D721Med (cell line): Measurements from ENCODE around the gene TRPM3.

Experiments
- DNase-seq: peaks from one replicate; pipeline ENCODE4 v3.0.0; 2011; ENCODE audit warnings: low spot score; ENCODE audit not compliant: insufficient read length
- FAIRE-seq: peaks from 2 replicates; lab custom pipeline; 2011; peaks lifted over from hg19 to GRCh38; lab: Jason Lieb, UNC
- TF ChIP-seq, protein P1 (sequence below): IDR thresholded peaks from 2 replicates; pipeline ENCODE4 v1.5.1; 2012; ENCODE audit warnings: mild to moderate bottlenecking, control low read depth; ENCODE audit not compliant: insufficient read depth; ENCODE audit errors: missing control alignments

TRPM3 gene

DNA sequence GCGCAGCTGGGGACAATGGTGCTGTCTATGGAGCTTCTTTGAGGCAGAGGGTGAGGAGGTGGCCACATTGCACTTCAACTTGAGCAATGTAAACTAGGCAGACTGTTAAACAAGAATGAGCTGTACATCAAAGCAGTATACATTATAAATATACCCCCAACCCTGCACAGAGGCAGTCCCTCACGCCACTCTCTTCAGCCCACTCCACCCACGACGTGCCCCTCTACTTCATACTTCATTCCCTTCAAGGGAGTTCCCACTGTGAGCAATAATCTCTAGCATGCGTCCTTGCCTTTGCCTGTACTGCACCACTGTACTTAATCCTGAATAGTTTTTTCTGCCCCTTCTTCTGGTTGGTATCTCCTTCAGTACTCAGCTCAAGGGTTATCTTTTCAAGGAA is 14.4 kb downstream of the TRPM3 start:
- TF ChIP-seq, protein P1, sequence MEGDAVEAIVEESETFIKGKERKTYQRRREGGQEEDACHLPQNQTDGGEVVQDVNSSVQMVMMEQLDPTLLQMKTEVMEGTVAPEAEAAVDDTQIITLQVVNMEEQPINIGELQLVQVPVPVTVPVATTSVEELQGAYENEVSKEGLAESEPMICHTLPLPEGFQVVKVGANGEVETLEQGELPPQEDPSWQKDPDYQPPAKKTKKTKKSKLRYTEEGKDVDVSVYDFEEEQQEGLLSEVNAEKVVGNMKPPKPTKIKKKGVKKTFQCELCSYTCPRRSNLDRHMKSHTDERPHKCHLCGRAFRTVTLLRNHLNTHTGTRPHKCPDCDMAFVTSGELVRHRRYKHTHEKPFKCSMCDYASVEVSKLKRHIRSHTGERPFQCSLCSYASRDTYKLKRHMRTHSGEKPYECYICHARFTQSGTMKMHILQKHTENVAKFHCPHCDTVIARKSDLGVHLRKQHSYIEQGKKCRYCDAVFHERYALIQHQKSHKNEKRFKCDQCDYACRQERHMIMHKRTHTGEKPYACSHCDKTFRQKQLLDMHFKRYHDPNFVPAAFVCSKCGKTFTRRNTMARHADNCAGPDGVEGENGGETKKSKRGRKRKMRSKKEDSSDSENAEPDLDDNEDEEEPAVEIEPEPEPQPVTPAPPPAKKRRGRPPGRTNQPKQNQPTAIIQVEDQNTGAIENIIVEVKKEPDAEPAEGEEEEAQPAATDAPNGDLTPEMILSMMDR = no peak
- DNase-seq (no peak), FAIRE-seq (no peak)

DNA sequence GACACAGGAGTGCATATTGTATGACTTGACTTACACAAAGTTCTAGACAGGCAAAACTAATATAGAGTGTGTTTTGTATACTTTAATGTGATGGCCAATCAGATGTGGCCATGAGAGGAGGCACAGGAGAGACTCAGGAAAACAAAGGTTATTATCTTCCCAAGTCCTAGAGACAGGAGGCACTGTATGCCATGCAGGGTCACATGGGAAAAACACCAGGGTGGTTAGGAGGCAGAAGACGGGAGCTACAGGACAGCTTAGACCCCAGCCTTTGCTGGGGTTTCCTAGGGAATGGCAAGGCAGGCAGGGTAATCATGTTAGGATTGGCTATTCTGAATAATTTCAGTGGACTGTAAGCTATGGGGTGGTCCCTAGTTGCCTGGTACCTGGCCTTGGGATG is 16.2 kb downstream of the TRPM3 start:
- no peak for FAIRE-seq
- TF ChIP-seq, protein P1 = no peak
- DNase-seq = no peak

DNA sequence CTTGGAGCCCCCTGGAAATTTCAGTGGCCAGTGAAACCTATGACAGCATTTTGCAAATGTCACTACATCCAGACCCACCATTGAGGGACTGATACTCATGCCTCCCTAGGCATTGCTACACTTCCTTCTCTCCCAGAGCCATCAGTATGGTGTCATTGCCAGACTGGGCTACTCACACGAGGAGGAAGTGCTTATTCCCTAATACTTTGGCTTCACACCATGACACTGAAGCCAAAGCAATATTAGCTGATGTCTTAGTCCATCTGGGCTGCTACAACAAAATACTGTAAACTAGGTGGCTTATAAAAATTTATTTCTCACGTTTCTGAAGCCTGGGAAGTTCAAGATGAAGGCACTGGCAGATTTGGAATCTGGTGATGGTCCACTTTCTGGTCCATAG is 22.6 kb downstream of the TRPM3 start:
- DNase-seq (no peak), FAIRE-seq (no peak)
- TF ChIP-seq, protein P1 = no peak

DNA sequence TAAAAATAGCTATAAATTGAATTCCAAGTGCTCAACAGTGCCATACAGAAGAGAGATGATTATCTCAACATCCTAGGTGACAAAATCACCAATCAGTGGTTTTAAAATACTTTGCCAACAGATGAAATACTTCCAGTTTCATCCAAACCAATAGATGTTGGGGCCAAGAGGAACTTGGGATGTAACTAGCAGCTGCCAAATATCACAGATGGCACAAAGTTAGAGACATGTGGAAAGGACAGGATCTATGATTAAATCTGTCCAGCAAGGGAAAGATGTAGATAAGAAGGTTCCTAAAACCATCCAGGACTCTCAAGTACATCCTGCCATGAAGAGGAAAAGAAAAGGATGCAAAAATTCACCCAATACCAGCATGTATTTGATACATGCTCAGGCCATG is 23.8 kb downstream of the TRPM3 start:
- no peak for FAIRE-seq
- TF ChIP-seq, protein P1 = no peak

DNA sequence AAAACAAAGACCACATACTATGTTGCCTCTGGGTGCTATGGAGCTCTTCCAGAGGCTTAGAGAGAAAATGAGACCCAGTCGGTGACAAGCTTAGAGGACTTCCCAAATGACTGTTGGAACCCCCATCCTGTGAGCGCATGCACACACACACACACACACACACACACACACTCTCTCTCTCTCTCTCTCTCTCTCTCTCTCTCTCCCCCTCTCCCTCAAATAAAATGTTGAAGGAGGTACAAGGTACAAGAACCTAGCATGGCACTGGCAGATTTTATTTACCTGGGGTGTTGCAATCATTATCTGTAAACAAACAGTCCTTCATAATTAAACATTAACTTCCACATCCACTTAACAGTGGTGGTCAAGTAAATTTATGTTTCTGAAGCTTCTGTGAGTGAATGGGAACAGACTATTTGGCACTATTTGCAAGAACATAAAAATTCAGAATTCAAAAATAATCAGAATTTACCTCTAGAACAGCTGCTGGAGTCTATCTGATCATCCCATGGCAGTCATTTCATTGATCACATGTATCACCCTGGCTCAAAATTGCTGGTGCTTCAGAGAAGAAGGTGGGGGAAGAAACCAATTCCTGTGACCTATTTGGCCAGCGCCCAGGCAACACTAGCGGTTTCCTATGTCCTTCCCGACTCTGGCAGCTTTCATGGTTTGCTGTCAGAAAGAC is 24.9 kb downstream of the TRPM3 start:
- TF ChIP-seq, protein P1 = no peak
- no peak for FAIRE-seq
- no peak for DNase-seq

More for the DNA sequence above, 23.8 kb downstream of the TRPM3 start:
- DNase-seq = no peak

DNA sequence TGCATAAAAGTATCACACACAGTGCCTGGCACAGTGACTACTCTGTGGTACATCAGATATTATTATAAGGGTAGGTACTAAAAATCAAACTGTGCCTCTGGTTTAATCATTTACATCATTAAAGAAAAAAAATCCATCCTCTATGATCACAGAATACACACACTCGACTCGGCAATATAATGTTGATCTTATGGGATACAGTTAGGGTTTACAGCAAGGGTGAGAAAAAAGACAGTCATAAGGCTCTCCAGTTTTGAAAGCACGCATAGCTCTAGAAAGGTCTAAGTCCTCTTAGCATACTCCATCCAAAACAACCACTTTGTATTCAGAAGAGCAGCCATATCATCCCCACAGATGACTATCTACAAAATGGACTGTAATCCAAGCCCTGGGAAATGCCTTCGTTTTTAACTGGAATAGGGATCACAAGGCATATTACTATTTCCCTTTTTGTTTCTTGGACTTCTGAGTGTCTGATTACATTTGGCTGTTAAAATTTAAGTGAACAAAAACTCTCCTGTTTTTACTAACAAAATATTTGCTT is 26.6 kb downstream of the TRPM3 start:
- TF ChIP-seq, protein P1 = no peak
- DNase-seq = no peak
- FAIRE-seq = no peak

DNA sequence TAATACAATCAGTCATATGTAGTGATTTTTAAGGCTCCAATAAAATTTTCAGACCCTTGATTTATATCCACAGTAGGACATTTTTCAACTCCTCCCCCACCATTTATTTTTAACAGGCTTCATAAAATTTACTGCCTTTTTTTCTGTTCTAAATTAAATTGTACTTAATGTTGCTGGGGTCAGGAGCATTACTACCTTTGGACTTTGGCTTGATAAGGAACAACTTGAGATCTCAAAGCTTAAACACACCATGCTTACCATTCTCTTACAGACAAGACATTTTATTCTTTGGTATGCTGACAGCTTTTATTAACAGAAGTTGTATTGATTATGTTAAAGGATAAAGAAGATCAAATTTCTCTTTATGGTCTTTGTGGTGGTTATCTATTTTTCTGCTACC is 30.5 kb downstream of the TRPM3 start:
- no peak for FAIRE-seq
- TF ChIP-seq, protein P1 = no peak

More for the DNA sequence above, 30.5 kb downstream of the TRPM3 start:
- DNase-seq = no peak
